K562 (cell line): ENCODE data around the gene NR2F6. TPM values are rescaled to one million over a fixed set of nuclear protein-coding genes. Genes with fewer than 3 reads are reported as not detected.

Source experiments
- ATAC-seq: fragments of 200-7000 bp; cut with Tn5 transposase; 3 replicates; pipeline ENCODE4 v1.9.1; 2020; ENCODE audit warnings: moderate library complexity
- BruUV-seq: library from RNA; stranded (reverse); fragments of 400-500 nt; replicated peaks from 2 replicates; lab custom pipeline; 2021; lab: Mats Ljungman, UMichigan
- CTCF ChIA-PET: fragments of 300-600 bp; formaldehyde crosslinking; extraction: SDS; loops from one replicate; lab custom pipeline; 2021; ENCODE audit warnings: low intra/inter-chr PET ratio; lab: Yijun Ruan, JAX
- POLR2A ChIA-PET: fragments of 300-600, 350-650 bp; sonication (Branson Sonifier 250); formaldehyde crosslinking; extraction: SDS; loops from one replicate; lab custom pipeline; 2021; ENCODE audit warnings: antibody characterized with exemption, inconsistent platforms; lab: Yijun Ruan, JAX
- DNase-seq, 4 experiments: peaks; one replicate each; pipeline versions ENCODE4 v3.0.0 to v3.0.0-alpha.2; 2011 to 2018; ENCODE audit warnings: low spot score in 3 of 4, mixed read lengths in 3 of 4; ENCODE audit errors: extremely low read depth in 1 of 4
- FAIRE-seq: peaks from 2 replicates; lab custom pipeline; 2011; peaks lifted over from hg19 to GRCh38; lab: Jason Lieb, UNC
- H2AFZ ChIP-seq: 2 replicates; pipeline ENCODE4 v1.6.0; 2011; ENCODE audit warnings: low read depth, low read length, control low read depth, inconsistent platforms
- H3K27ac ChIP-seq: fragments of 200-600 bp; 3 replicates; pipeline ENCODE4 v1.8.0; 2011; ENCODE audit warnings: low read depth, mild to moderate bottlenecking, control low read depth, inconsistent platforms, low read length, moderate library complexity, mixed read lengths; ENCODE audit errors: extremely low read depth
- H3K27me3 ChIP-seq, 2 experiments: fragments of 300-600 bp in 1 of 2; 2 replicates in 1 of 2; 3 replicates in 1 of 2; pipeline versions ENCODE4 v1.6.0 to v1.8.0; 2011; ENCODE audit warnings: inconsistent platforms in 2 of 2, low read length in 2 of 2, mild to moderate bottlenecking in 1 of 2, mixed read lengths in 1 of 2, moderate library complexity in 1 of 2; ENCODE audit not compliant: control insufficient read depth in 2 of 2, insufficient read depth in 2 of 2
- H3K36me3 ChIP-seq: fragments of 300-600 bp; 3 replicates; pipeline ENCODE4 v1.8.0; 2011; ENCODE audit warnings: mild to moderate bottlenecking, low read length, inconsistent platforms; ENCODE audit not compliant: control insufficient read depth, insufficient read depth
- H3K4me1 ChIP-seq, 2 experiments: fragments of 200-600 bp in 1 of 2; replicated peaks in 1 of 2; 2 replicates in 1 of 2; 3 replicates in 1 of 2; pipeline versions ENCODE4 v1.5.1 to v1.8.0; 2011; ENCODE audit warnings: inconsistent platforms in 2 of 2, low read length in 2 of 2, mild to moderate bottlenecking in 1 of 2, mixed read lengths in 1 of 2, moderate library complexity in 1 of 2; ENCODE audit not compliant: control insufficient read depth in 2 of 2, insufficient read depth in 2 of 2
- H3K4me2 ChIP-seq: 2 replicates; pipeline ENCODE4 v1.6.1; 2011; ENCODE audit warnings: low read length, control low read depth, inconsistent platforms, mixed read lengths; ENCODE audit not compliant: insufficient read depth
- H3K4me3 ChIP-seq: fragments of 200-600 bp; sonication (generic), shearing (Covaris generic); 2 replicates; pipeline ENCODE4 v1.5.1; 2016; ENCODE audit warnings: control low read depth, inconsistent platforms
- H3K79me2 ChIP-seq: fragments of 200-600 bp; 3 replicates; pipeline ENCODE4 v1.8.0; 2011; ENCODE audit warnings: low read length, inconsistent platforms; ENCODE audit not compliant: control insufficient read depth, insufficient read depth
- H3K9ac ChIP-seq, 2 experiments: 2 replicates each; pipeline versions ENCODE4 v1.6.0 to v1.6.1; 2011; ENCODE audit warnings: low read depth in 2 of 2, low read length in 2 of 2, control low read depth in 1 of 2, inconsistent platforms in 1 of 2, mild to moderate bottlenecking in 1 of 2, mixed read lengths in 1 of 2; ENCODE audit not compliant: insufficient read depth in 1 of 2
- H3K9me1 ChIP-seq: one replicate; pipeline ENCODE4 v1.6.0; 2011; ENCODE audit warnings: inconsistent platforms, mild to moderate bottlenecking, low read length, moderate library complexity; ENCODE audit not compliant: control insufficient read depth, insufficient read depth
- H3K9me3 ChIP-seq: replicated peaks from 2 replicates; pipeline ENCODE4 v1.5.1; 2011; ENCODE audit warnings: low read depth, low read length, inconsistent platforms; ENCODE audit not compliant: control insufficient read depth, insufficient read depth
- H4K20me1 ChIP-seq: replicated peaks from 2 replicates; pipeline ENCODE4 v1.6.1; 2011; ENCODE audit warnings: low read length, inconsistent platforms, mixed read lengths; ENCODE audit not compliant: control insufficient read depth, insufficient read depth
- CXXC5 ChIP-seq: fragments of 250-450 bp; sonication (Bioruptor Pico); IDR thresholded peaks from 2 replicates; pipeline ENCODE4 v1.8.0; 2022; ENCODE audit warnings: inconsistent platforms, mild to moderate bottlenecking, moderate library complexity
- ZNF347 ChIP-seq: fragments of 450-650 bp; formaldehyde crosslinking; IDR thresholded peaks from 2 replicates; pipeline ENCODE4 v1.4.0; 2020; ENCODE audit warnings: low read depth, mild to moderate bottlenecking, moderate library complexity
- WGBS: fragments of 100-300 bp; shearing (Covaris generic); methylation state at CpG from one replicate; pipeline ENCODE4 v1.1.6; 2016; ENCODE audit warnings: low coverage, mixed read lengths; ENCODE audit not compliant: insufficient coverage; ENCODE audit errors: missing lambda C conversion rate; 5-methylcytosine and 5-hydroxymethylcytosine counted together
- in situ Hi-C: fragments of 300-500 bp; cut with MboI; formaldehyde crosslinking; loops from 4 replicates; pipeline ENCODE4 v1.15.0; 2018; ENCODE audit warnings: inconsistent platforms, mixed read lengths
- intact Hi-C: fragments of 100-400 bp; cut with micrococcal nuclease; formaldehyde crosslinking; loops from 2 replicates; pipeline ENCODE4 v1.14.2; 2022
- polyA plus RNA-seq, 8 experiments: library from polyadenylated mRNA; depleted of rRNA in 4 of 8; stranded (reverse) in 5 of 8; unstranded in 3 of 8; fragments of >200 nt; fragmentation: Nextera tagmentation in 2 of 8; fragmentation: Illumina TruSeq in 1 of 8; extraction: Ambion mirVana in 2 of 8; extraction: Trizol in 1 of 8; gene quantifications; 2 replicates each; pipeline versions ENCODE4 v1.2.1 to v1.2.3, GENCODE V29; 2011 to 2014; ENCODE audit warnings: inconsistent platforms in 1 of 8, missing spikeins in 1 of 8
- total RNA-seq, 7 experiments: library from RNA; depleted of rRNA in 6 of 7; stranded (reverse); fragments of >200 nt in 6 of 7; fragmentation: Illumina TruSeq in 2 of 7; extraction: Trizol in 2 of 7; gene quantifications; 2 replicates each; pipeline versions ENCODE4 v1.2.1 to v1.2.3, GENCODE V29; 2011 to 2021; ENCODE audit warnings: low replicate concordance in 1 of 7
- TF ChIP-seq, protein P1 (sequence below): fragments of 450-650 bp; IDR thresholded peaks from 2 replicates; pipeline ENCODE4 v1.6.1; 2016; ENCODE audit warnings: antibody characterized with exemption
- TF ChIP-seq, protein P2 (sequence below): sonication (generic); formaldehyde crosslinking; IDR thresholded peaks from 2 replicates; pipeline ENCODE4 v1.8.0; 2022; ENCODE audit warnings: mild to moderate bottlenecking, low read depth, missing genetic modification reagents
- TF ChIP-seq, protein P3 (sequence below): fragments of 250-450 bp; sonication (Bioruptor Pico); IDR thresholded peaks from 2 replicates; pipeline ENCODE4 v1.4.0; 2020; ENCODE audit warnings: mild to moderate bottlenecking, moderate library complexity
- TF ChIP-seq, protein P4 (sequence below): sonication (generic); formaldehyde crosslinking; IDR thresholded peaks from 2 replicates; pipeline ENCODE4 v1.8.1; 2023; ENCODE audit warnings: mild to moderate bottlenecking, missing genetic modification reagents
- TF ChIP-seq, protein P5 (sequence below): sonication (generic); formaldehyde crosslinking; IDR thresholded peaks from 2 replicates; pipeline ENCODE4 v1.8.1; 2023; ENCODE audit warnings: missing genetic modification reagents, mild to moderate bottlenecking, borderline replicate concordance

NR2F6 gene
- total and polyA plus RNA-seq, 9 of the 15 experiments (the other 6 are each of a cell fraction or from before 2014, with no cell fraction given) = 0.76 to 97.5 (median 18.8) TPM

DNA sequence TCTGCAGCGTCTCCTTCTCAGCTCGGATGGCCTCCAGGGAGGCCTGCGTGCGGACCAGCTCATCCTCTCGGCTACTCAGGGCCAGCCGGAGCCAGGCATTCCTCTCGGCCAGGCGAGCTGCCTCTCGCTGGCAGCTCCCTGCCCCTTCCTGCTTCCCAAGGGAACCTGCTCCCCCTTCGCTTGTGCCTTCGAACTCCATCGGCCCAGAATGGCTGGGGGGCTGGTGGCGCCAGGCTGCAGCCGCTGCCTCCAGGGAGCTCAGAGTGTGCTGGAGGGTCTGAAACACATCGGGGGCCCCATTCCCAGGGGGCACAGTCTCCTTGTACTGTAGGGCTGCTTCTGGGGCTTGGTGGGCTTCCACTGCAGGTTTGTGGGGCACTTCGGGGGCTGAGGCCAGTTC is 16.8 kb upstream of the NR2F6 start:
- intact Hi-C loops = no loop called here
- no peak overlapping the region for H3K4me3 ChIP-seq
- H3K4me1 ChIP-seq = peaks cover 3 to 17% of the 10 kb centered on the region in 2 experiments; a peak in 3 of 5 replicates
- no peaks in the 10 kb centered on the region for H3K36me3 ChIP-seq
- no peak for DNase-seq
- in situ Hi-C loops = no loop called here
- no peaks in the 10 kb centered on the region for H3K9me1 ChIP-seq
- peaks cover 3% of the 10 kb centered on the region for H3K79me2 ChIP-seq
- CTCF ChIA-PET = no interaction called here
- no peaks in the 10 kb centered on the region for H4K20me1 ChIP-seq
- H3K4me2 ChIP-seq = no peak overlapping the region
- TF ChIP-seq ZNF347 (CRISPR knock-in tag) (no peak), CXXC5 (CRISPR knock-in tag) (no peak)
- TF ChIP-seq, protein P1, sequence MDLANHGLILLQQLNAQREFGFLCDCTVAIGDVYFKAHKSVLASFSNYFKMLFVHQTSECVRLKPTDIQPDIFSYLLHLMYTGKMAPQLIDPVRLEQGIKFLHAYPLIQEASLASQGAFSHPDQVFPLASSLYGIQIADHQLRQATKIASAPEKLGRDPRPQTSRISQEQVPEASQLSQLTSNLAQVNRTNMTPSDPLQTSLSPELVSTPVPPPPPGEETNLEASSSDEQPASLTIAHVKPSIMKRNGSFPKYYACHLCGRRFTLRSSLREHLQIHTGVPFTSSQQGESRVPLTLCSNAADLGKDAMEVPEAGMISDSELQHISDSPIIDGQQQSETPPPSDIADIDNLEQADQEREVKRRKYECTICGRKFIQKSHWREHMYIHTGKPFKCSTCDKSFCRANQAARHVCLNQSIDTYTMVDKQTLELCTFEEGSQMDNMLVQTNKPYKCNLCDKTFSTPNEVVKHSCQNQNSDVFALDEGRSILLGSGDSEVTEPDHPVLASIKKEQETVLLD = no peak
- TF ChIP-seq, protein P2, sequence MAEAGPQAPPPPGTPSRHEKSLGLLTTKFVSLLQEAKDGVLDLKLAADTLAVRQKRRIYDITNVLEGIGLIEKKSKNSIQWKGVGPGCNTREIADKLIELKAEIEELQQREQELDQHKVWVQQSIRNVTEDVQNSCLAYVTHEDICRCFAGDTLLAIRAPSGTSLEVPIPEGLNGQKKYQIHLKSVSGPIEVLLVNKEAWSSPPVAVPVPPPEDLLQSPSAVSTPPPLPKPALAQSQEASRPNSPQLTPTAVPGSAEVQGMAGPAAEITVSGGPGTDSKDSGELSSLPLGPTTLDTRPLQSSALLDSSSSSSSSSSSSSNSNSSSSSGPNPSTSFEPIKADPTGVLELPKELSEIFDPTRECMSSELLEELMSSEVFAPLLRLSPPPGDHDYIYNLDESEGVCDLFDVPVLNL = no peak
- TF ChIP-seq, protein P3, sequence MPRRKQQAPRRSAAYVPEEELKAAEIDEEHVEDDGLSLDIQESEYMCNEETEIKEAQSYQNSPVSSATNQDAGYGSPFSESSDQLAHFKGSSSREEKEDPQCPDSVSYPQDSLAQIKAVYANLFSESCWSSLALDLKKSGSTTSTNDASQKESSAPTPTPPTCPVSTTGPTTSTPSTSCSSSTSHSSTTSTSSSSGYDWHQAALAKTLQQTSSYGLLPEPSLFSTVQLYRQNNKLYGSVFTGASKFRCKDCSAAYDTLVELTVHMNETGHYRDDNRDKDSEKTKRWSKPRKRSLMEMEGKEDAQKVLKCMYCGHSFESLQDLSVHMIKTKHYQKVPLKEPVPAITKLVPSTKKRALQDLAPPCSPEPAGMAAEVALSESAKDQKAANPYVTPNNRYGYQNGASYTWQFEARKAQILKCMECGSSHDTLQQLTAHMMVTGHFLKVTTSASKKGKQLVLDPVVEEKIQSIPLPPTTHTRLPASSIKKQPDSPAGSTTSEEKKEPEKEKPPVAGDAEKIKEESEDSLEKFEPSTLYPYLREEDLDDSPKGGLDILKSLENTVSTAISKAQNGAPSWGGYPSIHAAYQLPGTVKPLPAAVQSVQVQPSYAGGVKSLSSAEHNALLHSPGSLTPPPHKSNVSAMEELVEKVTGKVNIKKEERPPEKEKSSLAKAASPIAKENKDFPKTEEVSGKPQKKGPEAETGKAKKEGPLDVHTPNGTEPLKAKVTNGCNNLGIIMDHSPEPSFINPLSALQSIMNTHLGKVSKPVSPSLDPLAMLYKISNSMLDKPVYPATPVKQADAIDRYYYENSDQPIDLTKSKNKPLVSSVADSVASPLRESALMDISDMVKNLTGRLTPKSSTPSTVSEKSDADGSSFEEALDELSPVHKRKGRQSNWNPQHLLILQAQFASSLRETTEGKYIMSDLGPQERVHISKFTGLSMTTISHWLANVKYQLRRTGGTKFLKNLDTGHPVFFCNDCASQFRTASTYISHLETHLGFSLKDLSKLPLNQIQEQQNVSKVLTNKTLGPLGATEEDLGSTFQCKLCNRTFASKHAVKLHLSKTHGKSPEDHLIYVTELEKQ (CRISPR knock-in tag) = no peak
- TF ChIP-seq, protein P4, sequence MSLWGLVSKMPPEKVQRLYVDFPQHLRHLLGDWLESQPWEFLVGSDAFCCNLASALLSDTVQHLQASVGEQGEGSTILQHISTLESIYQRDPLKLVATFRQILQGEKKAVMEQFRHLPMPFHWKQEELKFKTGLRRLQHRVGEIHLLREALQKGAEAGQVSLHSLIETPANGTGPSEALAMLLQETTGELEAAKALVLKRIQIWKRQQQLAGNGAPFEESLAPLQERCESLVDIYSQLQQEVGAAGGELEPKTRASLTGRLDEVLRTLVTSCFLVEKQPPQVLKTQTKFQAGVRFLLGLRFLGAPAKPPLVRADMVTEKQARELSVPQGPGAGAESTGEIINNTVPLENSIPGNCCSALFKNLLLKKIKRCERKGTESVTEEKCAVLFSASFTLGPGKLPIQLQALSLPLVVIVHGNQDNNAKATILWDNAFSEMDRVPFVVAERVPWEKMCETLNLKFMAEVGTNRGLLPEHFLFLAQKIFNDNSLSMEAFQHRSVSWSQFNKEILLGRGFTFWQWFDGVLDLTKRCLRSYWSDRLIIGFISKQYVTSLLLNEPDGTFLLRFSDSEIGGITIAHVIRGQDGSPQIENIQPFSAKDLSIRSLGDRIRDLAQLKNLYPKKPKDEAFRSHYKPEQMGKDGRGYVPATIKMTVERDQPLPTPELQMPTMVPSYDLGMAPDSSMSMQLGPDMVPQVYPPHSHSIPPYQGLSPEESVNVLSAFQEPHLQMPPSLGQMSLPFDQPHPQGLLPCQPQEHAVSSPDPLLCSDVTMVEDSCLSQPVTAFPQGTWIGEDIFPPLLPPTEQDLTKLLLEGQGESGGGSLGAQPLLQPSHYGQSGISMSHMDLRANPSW = no peak
- TF ChIP-seq, protein P5, sequence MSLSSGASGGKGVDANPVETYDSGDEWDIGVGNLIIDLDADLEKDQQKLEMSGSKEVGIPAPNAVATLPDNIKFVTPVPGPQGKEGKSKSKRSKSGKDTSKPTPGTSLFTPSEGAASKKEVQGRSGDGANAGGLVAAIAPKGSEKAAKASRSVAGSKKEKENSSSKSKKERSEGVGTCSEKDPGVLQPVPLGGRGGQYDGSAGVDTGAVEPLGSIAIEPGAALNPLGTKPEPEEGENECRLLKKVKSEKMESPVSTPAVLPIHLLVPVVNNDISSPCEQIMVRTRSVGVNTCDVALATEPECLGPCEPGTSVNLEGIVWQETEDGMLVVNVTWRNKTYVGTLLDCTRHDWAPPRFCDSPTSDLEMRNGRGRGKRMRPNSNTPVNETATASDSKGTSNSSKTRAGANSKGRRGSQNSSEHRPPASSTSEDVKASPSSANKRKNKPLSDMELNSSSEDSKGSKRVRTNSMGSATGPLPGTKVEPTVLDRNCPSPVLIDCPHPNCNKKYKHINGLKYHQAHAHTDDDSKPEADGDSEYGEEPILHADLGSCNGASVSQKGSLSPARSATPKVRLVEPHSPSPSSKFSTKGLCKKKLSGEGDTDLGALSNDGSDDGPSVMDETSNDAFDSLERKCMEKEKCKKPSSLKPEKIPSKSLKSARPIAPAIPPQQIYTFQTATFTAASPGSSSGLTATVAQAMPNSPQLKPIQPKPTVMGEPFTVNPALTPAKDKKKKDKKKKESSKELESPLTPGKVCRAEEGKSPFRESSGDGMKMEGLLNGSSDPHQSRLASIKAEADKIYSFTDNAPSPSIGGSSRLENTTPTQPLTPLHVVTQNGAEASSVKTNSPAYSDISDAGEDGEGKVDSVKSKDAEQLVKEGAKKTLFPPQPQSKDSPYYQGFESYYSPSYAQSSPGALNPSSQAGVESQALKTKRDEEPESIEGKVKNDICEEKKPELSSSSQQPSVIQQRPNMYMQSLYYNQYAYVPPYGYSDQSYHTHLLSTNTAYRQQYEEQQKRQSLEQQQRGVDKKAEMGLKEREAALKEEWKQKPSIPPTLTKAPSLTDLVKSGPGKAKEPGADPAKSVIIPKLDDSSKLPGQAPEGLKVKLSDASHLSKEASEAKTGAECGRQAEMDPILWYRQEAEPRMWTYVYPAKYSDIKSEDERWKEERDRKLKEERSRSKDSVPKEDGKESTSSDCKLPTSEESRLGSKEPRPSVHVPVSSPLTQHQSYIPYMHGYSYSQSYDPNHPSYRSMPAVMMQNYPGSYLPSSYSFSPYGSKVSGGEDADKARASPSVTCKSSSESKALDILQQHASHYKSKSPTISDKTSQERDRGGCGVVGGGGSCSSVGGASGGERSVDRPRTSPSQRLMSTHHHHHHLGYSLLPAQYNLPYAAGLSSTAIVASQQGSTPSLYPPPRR (CRISPR knock-in tag) = no peak
- ATAC-seq = no peak
- WGBS = 86% methylated on average over 14 of the region's 16 CpGs
- H3K27me3 ChIP-seq = no peaks in the 10 kb centered on the region
- no peak overlapping the region for H3K27ac ChIP-seq
- FAIRE-seq = no peak
- H3K9me3 ChIP-seq = no peaks in the 10 kb centered on the region
- POLR2A ChIA-PET = interaction anchor here (0.6 kb wide), 1 partner anchor 24 kb away, joined by 3 read pairs; no protein-coding TSS in a partner anchor
- no peak overlapping the region for H2AFZ ChIP-seq
- peak overlapping the region in 1 of 2 experiments; percentile 79; a peak in 2 of 4 replicates for H3K9ac ChIP-seq
- BruUV-seq = no TSS peak
